Measurements from ENCODE around the gene CLDN5.

GRCh38 chr22:19525666-19526065 lies 1.5 kb upstream of the CLDN5 start:
- TF ChIP-seq CTCF (IDR thresholded peaks at IDR 0.05) (no peak), POLR2A (IDR thresholded peaks at IDR 0.05) (no peak)
